H9 (cell line): Measurements from ENCODE around the gene TPH1. TPM values are rescaled to one million over a fixed set of nuclear protein-coding genes. Genes with fewer than 3 reads are reported as not detected.

Experiments
- DNase-seq: peaks from one replicate; pipeline ENCODE4 v3.0.0-alpha.2; 2017
- H2AFZ ChIP-seq: one replicate; pipeline ENCODE4 v1.6.1; 2013; ENCODE audit warnings: mild to moderate bottlenecking, low read length, control low read depth, moderate library complexity
- H2AK5ac ChIP-seq: 2 replicates; pipeline ENCODE4 v1.6.1; 2013; ENCODE audit warnings: low read length, control low read depth, mixed read lengths; ENCODE audit not compliant: insufficient read length
- H2BK120ac ChIP-seq: one replicate; pipeline ENCODE4 v1.6.1; 2013; ENCODE audit warnings: low read depth, mild to moderate bottlenecking, low read length, control low read depth, inconsistent platforms; ENCODE audit not compliant: poor library complexity, severe bottlenecking
- H2BK12ac ChIP-seq: 2 replicates; pipeline ENCODE4 v1.6.1; 2013; ENCODE audit warnings: low read length, control low read depth, mixed read lengths, low read depth; ENCODE audit not compliant: insufficient read length
- H2BK15ac ChIP-seq: 2 replicates; pipeline ENCODE4 v1.6.1; 2013; ENCODE audit warnings: low read depth, low read length, control low read depth
- H2BK20ac ChIP-seq: one replicate; pipeline ENCODE4 v1.6.1; 2013; ENCODE audit warnings: low read depth, mild to moderate bottlenecking, low read length, control low read depth, inconsistent platforms; ENCODE audit not compliant: poor library complexity, severe bottlenecking
- H2BK5ac ChIP-seq: 2 replicates; pipeline ENCODE4 v1.6.1; 2013; ENCODE audit warnings: low read length, control low read depth, mixed read lengths; ENCODE audit not compliant: insufficient read length
- H3K14ac ChIP-seq: 2 replicates; pipeline ENCODE4 v1.6.1; 2013; ENCODE audit warnings: low read length, control low read depth; ENCODE audit not compliant: insufficient read depth
- H3K18ac ChIP-seq: 2 replicates; pipeline ENCODE4 v1.6.1; 2013; ENCODE audit warnings: low read depth, mild to moderate bottlenecking, mixed read lengths, low read length, control low read depth; ENCODE audit not compliant: insufficient read length
- H3K23ac ChIP-seq: 2 replicates; pipeline ENCODE4 v1.6.1; 2013; ENCODE audit warnings: low read length, control low read depth, mixed read lengths, low read depth; ENCODE audit not compliant: insufficient read length
- H3K23me2 ChIP-seq: 2 replicates; pipeline ENCODE4 v1.6.1; 2013; ENCODE audit warnings: low read depth, mild to moderate bottlenecking, mixed read lengths, low read length, control low read depth; ENCODE audit not compliant: insufficient read length, poor library complexity, severe bottlenecking
- H3K27ac ChIP-seq: 2 replicates; pipeline ENCODE4 v1.5.1; 2013; ENCODE audit warnings: low read length, control low read depth, mixed read lengths, low read depth; ENCODE audit not compliant: insufficient read length
- H3K27me3 ChIP-seq: 2 replicates; pipeline ENCODE4 v1.6.1; 2013; ENCODE audit warnings: low read length, control low read depth, inconsistent platforms; ENCODE audit not compliant: insufficient read depth
- H3K4ac ChIP-seq: 2 replicates; pipeline ENCODE4 v1.6.1; 2013; ENCODE audit warnings: low read depth, mild to moderate bottlenecking, control low read depth, inconsistent platforms, low read length, moderate library complexity
- H3K4me1 ChIP-seq: 2 replicates; pipeline ENCODE4 v1.6.1; 2013; ENCODE audit warnings: low read length, control low read depth, inconsistent platforms; ENCODE audit not compliant: insufficient read depth
- H3K4me2 ChIP-seq: 2 replicates; pipeline ENCODE4 v1.6.1; 2013; ENCODE audit warnings: low read length, control low read depth, mixed read lengths; ENCODE audit not compliant: insufficient read length, insufficient read depth
- H3K56ac ChIP-seq: 2 replicates; pipeline ENCODE4 v1.6.1; 2013; ENCODE audit warnings: low read depth, mild to moderate bottlenecking, mixed read lengths, low read length, control low read depth; ENCODE audit not compliant: insufficient read length
- H3K79me1 ChIP-seq: 2 replicates; pipeline ENCODE4 v1.6.1; 2013; ENCODE audit warnings: low read depth, mild to moderate bottlenecking, moderate library complexity, low read length, control low read depth, inconsistent platforms; ENCODE audit not compliant: insufficient read depth, poor library complexity, severe bottlenecking
- H3K79me2 ChIP-seq: 2 replicates; pipeline ENCODE4 v1.6.1; 2013; ENCODE audit warnings: low read length, control low read depth, inconsistent platforms; ENCODE audit not compliant: insufficient read depth
- H3K9ac ChIP-seq: 2 replicates; pipeline ENCODE4 v1.6.1; 2013; ENCODE audit warnings: low read length, control low read depth, mixed read lengths; ENCODE audit not compliant: insufficient read length; ENCODE audit errors: extremely low read depth
- H3K9me3 ChIP-seq: one replicate; pipeline ENCODE4 v1.6.1; 2013; ENCODE audit warnings: low read depth, low read length, inconsistent platforms; ENCODE audit not compliant: control insufficient read depth
- H3T11ph ChIP-seq: one replicate; pipeline ENCODE4 v1.6.1; 2013; ENCODE audit warnings: mild to moderate bottlenecking, low read length, control low read depth, inconsistent platforms
- H4K20me1 ChIP-seq: one replicate; pipeline ENCODE4 v1.6.1; 2013; ENCODE audit not compliant: control insufficient read depth, insufficient read length, insufficient read depth
- H4K5ac ChIP-seq: 2 replicates; pipeline ENCODE4 v1.6.1; 2013; ENCODE audit warnings: low read depth, mild to moderate bottlenecking, mixed read lengths, low read length, control low read depth; ENCODE audit not compliant: insufficient read length
- H4K8ac ChIP-seq: replicated peaks from 2 replicates; pipeline ENCODE4 v1.6.1; 2013; ENCODE audit warnings: low read length, control low read depth, mixed read lengths, low read depth; ENCODE audit not compliant: insufficient read length
- H4K91ac ChIP-seq: 2 replicates; pipeline ENCODE4 v1.6.1; 2013; ENCODE audit warnings: low read depth, mild to moderate bottlenecking, moderate library complexity, mixed read lengths, low read length, control low read depth; ENCODE audit not compliant: insufficient read length
- H3K27ac Mint-ChIP-seq, 3 experiments: 2 replicates in 2 of 3; 3 replicates in 1 of 3; pipeline ENCODE4 v1.8.0; 2020 to 2021; ENCODE audit warnings: mixed read lengths in 3 of 3, mild to moderate bottlenecking in 1 of 3, moderate library complexity in 1 of 3
- H3K27me3 Mint-ChIP-seq: 2 replicates; pipeline ENCODE4 v1.8.0; 2021; ENCODE audit warnings: low read depth, mild to moderate bottlenecking, moderate library complexity, mixed read lengths
- H3K36me3 Mint-ChIP-seq, 3 experiments: 2 replicates in 2 of 3; 3 replicates in 1 of 3; pipeline ENCODE4 v1.8.0; 2020 to 2021; ENCODE audit warnings: low read depth in 3 of 3, mixed read lengths in 3 of 3; ENCODE audit not compliant: insufficient read depth in 1 of 3
- H3K4me1 Mint-ChIP-seq, 2 experiments: 2 replicates each; pipeline ENCODE4 v1.8.0; 2020; ENCODE audit warnings: mixed read lengths in 2 of 2
- H3K4me3 Mint-ChIP-seq, 2 experiments: 2 replicates in 1 of 2; 3 replicates in 1 of 2; pipeline ENCODE4 v1.8.0; 2020 to 2021; ENCODE audit warnings: mild to moderate bottlenecking in 2 of 2, mixed read lengths in 2 of 2, moderate library complexity in 1 of 2
- H3K9me3 Mint-ChIP-seq, 2 experiments: 2 replicates in 1 of 2; 3 replicates in 1 of 2; pipeline ENCODE4 v1.8.0; 2020; ENCODE audit warnings: mild to moderate bottlenecking in 2 of 2, mixed read lengths in 2 of 2, moderate library complexity in 1 of 2
- total RNA-seq: library from RNA; stranded (reverse); gene quantifications from 2 replicates; pipeline ENCODE4 v1.2.1, GENCODE V29; 2021
- TF ChIP-seq, protein P1 (sequence below): fragments of 200-600 bp; sonication (generic); conservative IDR thresholded peaks from 3 replicates; pipeline ENCODE4 v1.8.0; 2021; ENCODE audit warnings: antibody characterized with exemption, mild to moderate bottlenecking

Gene TPH1
- total RNA-seq, 1 experiment from 2014 or later = 0.17 TPM

DNA sequence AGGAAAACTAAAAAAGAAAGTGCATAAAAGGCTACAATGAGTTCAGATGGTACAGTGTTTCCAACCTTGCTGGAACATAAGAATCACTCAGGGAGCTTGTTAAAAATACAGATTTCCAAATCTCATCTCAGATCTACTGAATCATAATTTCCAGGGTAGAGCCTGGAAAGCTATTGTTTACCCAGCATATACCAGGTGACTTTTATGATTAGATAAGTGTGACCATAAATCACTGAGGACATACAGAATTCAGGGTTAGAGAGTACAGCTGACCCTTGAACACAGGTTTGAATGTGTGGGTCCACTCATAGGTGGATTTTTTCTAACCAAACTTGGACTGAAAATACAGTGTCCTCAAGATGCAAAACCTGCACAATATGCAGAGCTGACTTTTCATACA, 47.9 kb upstream of the TPH1 start:
- Histone ChIP-seq H4K20me1 (no peaks in the 10 kb centered on the region), H2BK12ac (no peak overlapping the region), H3K9me3 (no peaks in the 10 kb centered on the region), H3K9ac (no peak overlapping the region), H3K79me2 (no peaks in the 10 kb centered on the region; the same call in 1 of the 2 replicates), H2AK5ac (no peak overlapping the region), H3K27me3 (no peaks in the 10 kb centered on the region), H2BK5ac (no peak overlapping the region), H3K23me2 (no peaks in the 10 kb centered on the region), H3K4me2 (no peak overlapping the region), H4K91ac (no peak overlapping the region), H4K5ac (no peak overlapping the region), H3K18ac (no peak overlapping the region), H2BK120ac (no peak overlapping the region), H2BK20ac (no peak overlapping the region), H3K79me1 (no peaks in the 10 kb centered on the region), H2AFZ (no peak overlapping the region), H3K27ac (no peak overlapping the region), H3K23ac (no peak overlapping the region), H3K56ac (no peak overlapping the region), H3K14ac (no peak overlapping the region), H2BK15ac (no peak overlapping the region), H3K4ac (no peak overlapping the region), H3T11ph (no peak overlapping the region), H4K8ac (no peak overlapping the region), H3K4me1 (no peaks in the 10 kb centered on the region)
- TF ChIP-seq, protein P1, sequence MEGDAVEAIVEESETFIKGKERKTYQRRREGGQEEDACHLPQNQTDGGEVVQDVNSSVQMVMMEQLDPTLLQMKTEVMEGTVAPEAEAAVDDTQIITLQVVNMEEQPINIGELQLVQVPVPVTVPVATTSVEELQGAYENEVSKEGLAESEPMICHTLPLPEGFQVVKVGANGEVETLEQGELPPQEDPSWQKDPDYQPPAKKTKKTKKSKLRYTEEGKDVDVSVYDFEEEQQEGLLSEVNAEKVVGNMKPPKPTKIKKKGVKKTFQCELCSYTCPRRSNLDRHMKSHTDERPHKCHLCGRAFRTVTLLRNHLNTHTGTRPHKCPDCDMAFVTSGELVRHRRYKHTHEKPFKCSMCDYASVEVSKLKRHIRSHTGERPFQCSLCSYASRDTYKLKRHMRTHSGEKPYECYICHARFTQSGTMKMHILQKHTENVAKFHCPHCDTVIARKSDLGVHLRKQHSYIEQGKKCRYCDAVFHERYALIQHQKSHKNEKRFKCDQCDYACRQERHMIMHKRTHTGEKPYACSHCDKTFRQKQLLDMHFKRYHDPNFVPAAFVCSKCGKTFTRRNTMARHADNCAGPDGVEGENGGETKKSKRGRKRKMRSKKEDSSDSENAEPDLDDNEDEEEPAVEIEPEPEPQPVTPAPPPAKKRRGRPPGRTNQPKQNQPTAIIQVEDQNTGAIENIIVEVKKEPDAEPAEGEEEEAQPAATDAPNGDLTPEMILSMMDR = no peak
- Mint-ChIP-seq H3K4me3 (no peak overlapping the region), H3K9me3 (no peaks in the 10 kb centered on the region), H3K36me3 (peaks cover 24 to 53% (median 47%) of the 10 kb centered on the region in 3 experiments; a peak in 6 of 7 replicates), H3K4me1 (no peaks in the 10 kb centered on the region), H3K27ac (no peak overlapping the region), H3K27me3 (no peaks in the 10 kb centered on the region)
- DNase-seq = no peak
